Trophoblast cell (in vitro differentiated cells and primary cell): Measurements from ENCODE around the gene CNTN6.

Experiments used
- DNase-seq, 2 donors: peaks; one replicate each; pipeline ENCODE4 v3.0.0-alpha.2; 2016
- H2AFZ ChIP-seq: 2 replicates; pipeline ENCODE4 v1.6.1; 2013; ENCODE audit warnings: low read length, moderate library complexity, mild to moderate bottlenecking; ENCODE audit not compliant: insufficient read depth, poor library complexity
- H2AK5ac ChIP-seq: 2 replicates; pipeline ENCODE4 v1.6.1; 2013; ENCODE audit warnings: mild to moderate bottlenecking, low read length
- H2BK120ac ChIP-seq: 2 replicates; pipeline ENCODE4 v1.6.1; 2013; ENCODE audit warnings: low read length, mild to moderate bottlenecking, moderate library complexity; ENCODE audit not compliant: insufficient read depth, poor library complexity
- H2BK12ac ChIP-seq: 2 replicates; pipeline ENCODE4 v1.6.1; 2013; ENCODE audit warnings: mild to moderate bottlenecking, low read length, moderate library complexity
- H2BK5ac ChIP-seq: 2 replicates; pipeline ENCODE4 v1.6.1; 2013; ENCODE audit warnings: low read length, low read depth, moderate library complexity, mild to moderate bottlenecking; ENCODE audit not compliant: poor library complexity
- H3K14ac ChIP-seq: 2 replicates; pipeline ENCODE4 v1.6.1; 2013; ENCODE audit warnings: mild to moderate bottlenecking, low read length
- H3K18ac ChIP-seq: 2 replicates; pipeline ENCODE4 v1.6.1; 2013; ENCODE audit warnings: mild to moderate bottlenecking, low read length
- H3K23ac ChIP-seq: 2 replicates; pipeline ENCODE4 v1.6.1; 2013; ENCODE audit warnings: low read length
- H3K27ac ChIP-seq: 2 replicates; pipeline ENCODE4 v1.5.1; 2013; ENCODE audit warnings: low read depth, mild to moderate bottlenecking, inconsistent platforms, low read length, moderate library complexity
- H3K27me3 ChIP-seq: 2 replicates; pipeline ENCODE4 v1.6.1; 2013; ENCODE audit warnings: inconsistent platforms, mild to moderate bottlenecking, low read length, moderate library complexity; ENCODE audit not compliant: insufficient read depth
- H3K36me3 ChIP-seq, 2 experiments: 1 replicate in 1 of 2; 2 replicates in 1 of 2; pipeline ENCODE4 v1.6.1; 2013; ENCODE audit warnings: low read length in 2 of 2, mild to moderate bottlenecking in 2 of 2, moderate library complexity in 1 of 2; ENCODE audit not compliant: insufficient read depth in 2 of 2, control insufficient read depth in 1 of 2
- H3K4ac ChIP-seq: 2 replicates; pipeline ENCODE4 v1.6.1; 2013; ENCODE audit warnings: low read depth, mild to moderate bottlenecking, low read length, moderate library complexity
- H3K4me1 ChIP-seq, 2 experiments: 1 replicate in 1 of 2; 2 replicates in 1 of 2; pipeline ENCODE4 v1.6.1; 2013; ENCODE audit warnings: low read length in 2 of 2, mild to moderate bottlenecking in 2 of 2, moderate library complexity in 1 of 2; ENCODE audit not compliant: insufficient read depth in 2 of 2, control insufficient read depth in 1 of 2
- H3K4me2 ChIP-seq: 2 replicates; pipeline ENCODE4 v1.6.1; 2013; ENCODE audit warnings: inconsistent platforms, mild to moderate bottlenecking, low read length, moderate library complexity
- H3K4me3 ChIP-seq: 2 replicates; pipeline ENCODE4 v1.5.1; 2013; ENCODE audit warnings: mild to moderate bottlenecking, low read depth, low read length, inconsistent platforms
- H3K79me1 ChIP-seq: one replicate; pipeline ENCODE4 v1.6.1; 2013; ENCODE audit warnings: low read length
- H3K79me2 ChIP-seq: 2 replicates; pipeline ENCODE4 v1.6.1; 2013; ENCODE audit warnings: low read length, mild to moderate bottlenecking; ENCODE audit not compliant: control insufficient read depth, insufficient read depth, poor library complexity
- H3K9ac ChIP-seq: 2 replicates; pipeline ENCODE4 v1.6.1; 2013; ENCODE audit warnings: mild to moderate bottlenecking, low read length
- H3K9me3 ChIP-seq: 2 replicates; pipeline ENCODE4 v1.6.1; 2013; ENCODE audit warnings: low read depth, mild to moderate bottlenecking, control low read depth, inconsistent platforms, low read length; ENCODE audit not compliant: insufficient read depth
- H4K12ac ChIP-seq: 2 replicates; pipeline ENCODE4 v1.6.1; 2013; ENCODE audit warnings: low read depth, mild to moderate bottlenecking, low read length, moderate library complexity
- H4K8ac ChIP-seq: 2 replicates; pipeline ENCODE4 v1.6.1; 2013; ENCODE audit warnings: low read depth, mild to moderate bottlenecking, low read length, moderate library complexity
- H4K91ac ChIP-seq: one replicate; pipeline ENCODE4 v1.6.1; 2013; ENCODE audit warnings: low read depth, mild to moderate bottlenecking, low read length, moderate library complexity
- WGBS: extraction: QIAGEN DNeasy Blood & Tissue Kit; methylation state at CpG from one replicate; pipeline ENCODE4 v1.1.7; 2013; ENCODE audit warnings: missing lambda C conversion rate; ENCODE audit not compliant: insufficient read length, insufficient coverage; ENCODE audit errors: extremely low coverage; 5-methylcytosine and 5-hydroxymethylcytosine counted together

Gene CNTN6

DNA sequence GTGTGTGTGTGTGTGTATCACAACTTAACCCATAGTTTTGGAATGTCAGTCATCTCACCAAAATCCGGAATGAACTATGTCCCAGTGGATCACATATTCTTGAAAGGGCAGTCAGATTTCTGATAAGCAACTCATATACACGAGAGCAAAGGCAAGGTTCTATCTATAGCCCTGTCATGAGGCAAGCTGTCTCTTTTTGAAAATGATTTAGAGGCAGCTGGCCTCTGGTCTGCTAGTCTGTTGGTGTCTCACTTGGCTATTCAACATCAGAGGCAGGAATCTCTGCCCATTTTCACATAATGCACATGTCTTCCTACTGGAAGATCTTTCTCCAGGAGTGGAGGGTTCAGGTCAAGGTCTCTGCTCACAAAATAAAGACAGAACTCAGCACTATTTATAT is 79.8 kb downstream of the CNTN6 start:
- Histone ChIP-seq H4K8ac (no peak overlapping the region), H3K4me3 (no peak overlapping the region), H3K9me3 (no peaks in the 10 kb centered on the region), H4K12ac (no peak overlapping the region), H3K4ac (no peak overlapping the region), H2BK5ac (no peak overlapping the region), H3K4me1 (no peaks in the 10 kb centered on the region), H3K14ac (no peak overlapping the region), H2BK120ac (no peak overlapping the region), H3K36me3 (no peaks in the 10 kb centered on the region), H2AK5ac (no peak overlapping the region), H3K23ac (no peak overlapping the region), H2AFZ (no peak overlapping the region), H3K27ac (no peak overlapping the region), H3K79me1 (no peaks in the 10 kb centered on the region), H3K27me3 (no peaks in the 10 kb centered on the region), H3K18ac (no peak overlapping the region), H2BK12ac (no peak overlapping the region), H3K79me2 (no peaks in the 10 kb centered on the region), H3K9ac (no peak overlapping the region), H4K91ac (no peak overlapping the region), H3K4me2 (no peak overlapping the region)
- no peak for DNase-seq
- no CpG with 5 or more reads among the region's 2 CpGs for WGBS

DNA sequence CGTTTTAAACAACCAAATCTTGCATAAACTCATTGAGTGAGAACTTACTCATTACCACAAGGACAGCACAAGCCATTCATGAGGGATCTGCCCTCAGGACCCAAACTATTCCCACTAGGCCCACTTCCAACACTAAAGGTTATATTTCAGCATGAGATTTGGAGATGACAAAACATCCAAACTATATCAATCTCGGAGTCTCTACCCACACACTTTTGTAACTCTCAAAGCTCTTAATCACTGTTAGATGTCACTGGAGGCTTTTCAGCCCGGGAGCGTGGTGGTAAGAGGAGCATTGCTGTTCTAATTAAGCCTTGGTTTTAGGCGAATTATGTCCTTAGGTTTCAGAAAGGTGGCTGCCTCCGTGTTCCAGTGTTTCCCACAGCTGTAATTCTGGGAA is 86.3 kb downstream of the CNTN6 start:
- no peak for DNase-seq
- Histone ChIP-seq H3K18ac (no peak overlapping the region), H2AK5ac (no peak overlapping the region), H3K4me3 (no peak overlapping the region), H3K9ac (no peak overlapping the region), H3K14ac (no peak overlapping the region), H2BK5ac (no peak overlapping the region), H3K9me3 (no peaks in the 10 kb centered on the region), H4K12ac (no peak overlapping the region), H3K79me2 (no peaks in the 10 kb centered on the region), H3K27me3 (no peaks in the 10 kb centered on the region), H3K4me1 (no peaks in the 10 kb centered on the region), H3K4ac (no peak overlapping the region), H3K23ac (no peak overlapping the region), H2BK12ac (no peak overlapping the region), H4K8ac (no peak overlapping the region), H2AFZ (no peak overlapping the region), H3K4me2 (no peak overlapping the region), H3K36me3 (no peaks in the 10 kb centered on the region), H3K27ac (no peak overlapping the region), H2BK120ac (no peak overlapping the region), H4K91ac (no peak overlapping the region), H3K79me1 (no peaks in the 10 kb centered on the region)
- WGBS, result no CpG with 5 or more reads among the region's 6 CpGs

DNA sequence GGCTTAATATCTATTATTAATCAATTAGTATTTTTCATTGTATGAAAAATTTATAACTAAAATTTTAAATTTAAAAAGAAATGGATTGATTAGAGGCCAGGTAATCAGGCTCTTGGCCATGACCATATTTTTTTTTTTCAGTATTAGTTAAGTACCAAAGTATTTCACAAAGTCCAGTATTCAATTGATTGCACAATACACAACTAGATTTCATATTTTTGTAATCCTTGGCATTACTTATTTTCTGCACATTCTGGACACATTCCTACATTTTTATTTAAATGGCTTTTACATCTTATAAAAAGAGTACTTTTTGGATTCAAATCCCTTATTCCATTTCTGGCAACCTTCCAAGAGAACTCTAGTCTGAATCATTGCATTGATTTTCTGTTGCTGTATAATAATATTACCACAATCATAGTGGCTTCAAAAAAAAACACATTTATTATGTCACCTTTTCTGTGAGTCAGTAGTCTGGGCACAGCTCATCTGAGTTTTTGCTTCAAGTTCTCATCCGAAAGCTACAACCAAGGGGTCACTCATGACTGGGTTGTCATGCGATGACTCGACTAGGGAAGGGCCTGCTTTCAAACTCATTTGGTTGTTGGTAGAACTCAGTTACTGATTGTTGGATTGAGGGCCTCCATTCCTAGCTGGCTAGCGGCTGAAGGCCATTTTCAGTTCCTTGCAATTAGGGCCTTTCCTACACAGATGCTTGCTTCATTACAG is 90.7 kb downstream of the CNTN6 start:
- H4K12ac ChIP-seq, result no peak overlapping the region
- WGBS, result no CpG with 5 or more reads among the region's 4 CpGs
- H4K8ac ChIP-seq, result no peak overlapping the region
- H2AK5ac ChIP-seq, result no peak overlapping the region
- no peaks in the 10 kb centered on the region for H3K36me3 ChIP-seq
- H3K18ac ChIP-seq, result no peak overlapping the region
- H3K4me3 ChIP-seq, result no peak overlapping the region
- H2BK120ac ChIP-seq, result no peak overlapping the region
- H3K27me3 ChIP-seq, result no peaks in the 10 kb centered on the region
- no peak overlapping the region for H3K4me2 ChIP-seq
- H3K14ac ChIP-seq, result no peak overlapping the region
- no peak overlapping the region for H4K91ac ChIP-seq
- no peak overlapping the region for H2BK5ac ChIP-seq
- H3K79me2 ChIP-seq, result no peaks in the 10 kb centered on the region
- H3K23ac ChIP-seq, result no peak overlapping the region
- H3K9me3 ChIP-seq, result no peaks in the 10 kb centered on the region
- H3K4ac ChIP-seq, result no peak overlapping the region
- H2BK12ac ChIP-seq, result no peak overlapping the region
- no peaks in the 10 kb centered on the region for H3K4me1 ChIP-seq
- H3K79me1 ChIP-seq, result no peaks in the 10 kb centered on the region
- H2AFZ ChIP-seq, result no peak overlapping the region
- no peak for DNase-seq
- H3K27ac ChIP-seq, result no peak overlapping the region
- no peak overlapping the region for H3K9ac ChIP-seq

GRCh38 chr3:1190569-1190968 is 97.7 kb downstream of the CNTN6 start:
- Histone ChIP-seq H2AK5ac (no peak overlapping the region), H2AFZ (no peak overlapping the region), H3K27ac (no peak overlapping the region), H3K27me3 (no peaks in the 10 kb centered on the region), H3K36me3 (no peaks in the 10 kb centered on the region), H3K9me3 (no peaks in the 10 kb centered on the region), H3K9ac (no peak overlapping the region), H3K79me2 (no peaks in the 10 kb centered on the region), H3K4ac (no peak overlapping the region), H3K4me1 (no peaks in the 10 kb centered on the region), H3K18ac (no peak overlapping the region), H3K4me2 (no peak overlapping the region), H4K8ac (no peak overlapping the region), H2BK5ac (no peak overlapping the region), H3K4me3 (no peak overlapping the region), H2BK12ac (no peak overlapping the region), H2BK120ac (no peak overlapping the region), H3K79me1 (no peaks in the 10 kb centered on the region), H4K91ac (no peak overlapping the region), H3K14ac (no peak overlapping the region), H4K12ac (no peak overlapping the region), H3K23ac (no peak overlapping the region)
- WGBS, result no CpG with 5 or more reads among the region's 3 CpGs
- DNase-seq, result no peak
